ENCODE data around the gene UCMA.

UCMA gene

GRCh38 chr10:13188593-13188992 lies 45.6 kb downstream of the UCMA start:
- no peak for TF ChIP-seq CTCF (IDR thresholded peaks at IDR 0.05; ENCODE audit: borderline replicate concordance, insufficient read depth, low read depth, low read length)
- no peak overlapping the region for H3K4me3 ChIP-seq (ENCODE audit: low read depth, low read length)

- no peak for TF ChIP-seq CTCF (IDR thresholded peaks at IDR 0.05; ENCODE audit: borderline replicate concordance, insufficient read depth, low read depth, low read length)
- H3K4me3 ChIP-seq (ENCODE audit: low read depth, low read length), result no peak overlapping the region
These were observed 47.0 kb downstream of the UCMA start for GRCh38 chr10:13187135-13187534.

GRCh38 chr10:13184730-13185514 lies 49.3 kb downstream of the UCMA start:
- TF ChIP-seq CTCF (IDR thresholded peaks at IDR 0.05; ENCODE audit: borderline replicate concordance, insufficient read depth, low read depth, low read length), result no peak
- H3K4me3 ChIP-seq (ENCODE audit: low read depth, low read length), result no peak overlapping the region

GRCh38 chr10:13184276-13184675 lies 49.9 kb downstream of the UCMA start:
- H3K4me3 ChIP-seq (ENCODE audit: low read depth, low read length), result no peak overlapping the region
- no peak for TF ChIP-seq CTCF (IDR thresholded peaks at IDR 0.05; ENCODE audit: borderline replicate concordance, insufficient read depth, low read depth, low read length)

- no peak for TF ChIP-seq CTCF (IDR thresholded peaks at IDR 0.05; ENCODE audit: borderline replicate concordance, insufficient read depth, low read depth, low read length)
- no peak overlapping the region for H3K4me3 ChIP-seq (ENCODE audit: low read depth, low read length)
These were observed 50.5 kb downstream of the UCMA start for GRCh38 chr10:13183625-13184024.

- H3K4me3 ChIP-seq (ENCODE audit: low read depth, low read length), result no peak overlapping the region
- TF ChIP-seq CTCF (IDR thresholded peaks at IDR 0.05; ENCODE audit: borderline replicate concordance, insufficient read depth, low read depth, low read length), result no peak
These were observed 51.8 kb downstream of the UCMA start for GRCh38 chr10:13182424-13182823.

- no peak for TF ChIP-seq CTCF (IDR thresholded peaks at IDR 0.05; ENCODE audit: borderline replicate concordance, insufficient read depth, low read depth, low read length)
- no peak overlapping the region for H3K4me3 ChIP-seq (ENCODE audit: low read depth, low read length)
These were observed 53.4 kb downstream of the UCMA start for GRCh38 chr10:13180788-13181187.

Measured in GM12875 (cell line).